GM12878 (cell line): Measurements from ENCODE around the gene CETP. TPM values are rescaled to one million over a fixed set of nuclear protein-coding genes. Genes with fewer than 3 reads are reported as not detected.

ENCODE experiments used
- ATAC-seq: fragments of 200-7000 bp; cut with Tn5 transposase; 3 replicates; pipeline ENCODE4 v1.9.1; 2020; ENCODE audit warnings: mild to moderate bottlenecking, moderate library complexity
- BruUV-seq: library from RNA; stranded (reverse); fragments of 400-500 nt; replicated peaks from 2 replicates; lab custom pipeline; 2021; lab: Mats Ljungman, UMichigan
- CTCF ChIA-PET: fragments of 300-600 bp; sonication (Branson Sonifier 250); formaldehyde crosslinking; extraction: SDS; loops from one replicate; lab custom pipeline; 2021; ENCODE audit warnings: inconsistent platforms; lab: Yijun Ruan, JAX
- POLR2A ChIA-PET: fragments of 350-600 bp; formaldehyde crosslinking; extraction: SDS; loops from one replicate; lab custom pipeline; 2021; ENCODE audit warnings: inconsistent platforms; lab: Charles Lee
- RAD21 ChIA-PET: fragments of 300-600 bp; sonication (Branson Sonifier 250); formaldehyde crosslinking; loops from one replicate; lab custom pipeline; 2023; ENCODE audit warnings: antibody characterized with exemption; ENCODE audit not compliant: unreplicated experiment; lab: Charles Lee
- SMC1A ChIA-PET: fragments of 300-600 bp; sonication (Branson Sonifier 250); formaldehyde crosslinking; loops from one replicate; lab custom pipeline; 2023; ENCODE audit not compliant: unreplicated experiment, uncharacterized antibody; lab: Charles Lee
- DNase-seq: peaks from one replicate; pipeline ENCODE4 v3.0.0-alpha.2; 2011; ENCODE audit warnings: low read depth, low spot score
- FAIRE-seq: peaks from 3 replicates; lab custom pipeline; 2011; peaks lifted over from hg19 to GRCh38; lab: Jason Lieb, UNC
- H2AFZ ChIP-seq: 2 replicates; pipeline ENCODE4 v1.6.0; 2011; ENCODE audit warnings: low read depth, low read length, control low read depth; ENCODE audit not compliant: control insufficient read depth
- H3K27ac ChIP-seq: 2 replicates; pipeline ENCODE4 v1.5.1; 2011; ENCODE audit warnings: control low read depth; ENCODE audit not compliant: control insufficient read depth, insufficient read depth
- H3K27me3 ChIP-seq, 2 experiments: replicated peaks in 1 of 2; 2 replicates each; pipeline versions ENCODE4 v1.6.0 to v1.6.1; 2011; ENCODE audit warnings: low read length in 1 of 2; ENCODE audit not compliant: control insufficient read depth in 2 of 2, insufficient read depth in 2 of 2
- H3K36me3 ChIP-seq, 2 experiments: 2 replicates each; pipeline ENCODE4 v1.5.1; 2011; ENCODE audit warnings: low read length in 1 of 2; ENCODE audit not compliant: control insufficient read depth in 2 of 2, insufficient read depth in 2 of 2
- H3K4me1 ChIP-seq: 2 replicates; pipeline ENCODE4 v1.6.1; 2011; ENCODE audit warnings: mild to moderate bottlenecking, low read length, moderate library complexity, mixed read lengths; ENCODE audit not compliant: control insufficient read depth, insufficient read depth
- H3K4me2 ChIP-seq: 2 replicates; pipeline ENCODE4 v1.6.0; 2011; ENCODE audit warnings: control low read depth; ENCODE audit not compliant: control insufficient read depth, insufficient read depth
- H3K4me3 ChIP-seq: fragments of 200-600 bp; sonication (generic); 2 replicates; pipeline ENCODE4 v1.5.1; 2016
- H3K79me2 ChIP-seq: 2 replicates; pipeline ENCODE4 v1.6.0; 2011; ENCODE audit warnings: low read length; ENCODE audit not compliant: control insufficient read depth, insufficient read depth
- H3K9ac ChIP-seq: 2 replicates; pipeline ENCODE4 v1.8.0; 2011; ENCODE audit warnings: low read length, control low read depth, mixed read lengths; ENCODE audit not compliant: control insufficient read depth, insufficient read depth
- H3K9me3 ChIP-seq: replicated peaks from 3 replicates; pipeline ENCODE4 v1.5.1; 2011; ENCODE audit warnings: mild to moderate bottlenecking, low read length; ENCODE audit not compliant: control insufficient read depth, insufficient read depth
- H4K20me1 ChIP-seq: 2 replicates; pipeline ENCODE4 v1.6.0; 2011; ENCODE audit not compliant: control insufficient read depth, insufficient read depth
- ASH2L ChIP-seq: fragments of 300-600, 200-600 bp; sonication (generic); IDR thresholded peaks from 2 replicates; pipeline ENCODE4 v1.6.1; 2017; ENCODE audit warnings: low read depth, mild to moderate bottlenecking, borderline replicate concordance
- EGR1 ChIP-seq, 2 experiments: IDR thresholded peaks; 1 replicate in 1 of 2; 2 replicates in 1 of 2; pipeline ENCODE4 v1.6.1; 2011 to 2012; ENCODE audit warnings: low read depth in 2 of 2, low read length in 2 of 2, borderline replicate concordance in 1 of 2, mild to moderate bottlenecking in 1 of 2, moderate library complexity in 1 of 2
- HDGF ChIP-seq: fragments of 450-650 bp; IDR thresholded peaks from 2 replicates; pipeline ENCODE4 v1.6.1; 2016; ENCODE audit warnings: antibody characterized with exemption
- KDM1A ChIP-seq: fragments of 200-600 bp; sonication (generic); IDR thresholded peaks from 2 replicates; pipeline ENCODE4 v1.6.1; 2016; ENCODE audit warnings: borderline replicate concordance
- NFYB ChIP-seq: IDR thresholded peaks from 2 replicates; pipeline ENCODE4 v1.6.1; 2011; ENCODE audit warnings: low read depth, mild to moderate bottlenecking, low read length, improper control_type of control experiment, moderate library complexity; ENCODE audit not compliant: insufficient read depth
- RELA ChIP-seq: fragments of 450-650 bp; IDR thresholded peaks from 2 replicates; pipeline ENCODE4 v1.8.0; 2014; ENCODE audit warnings: borderline replicate concordance; ENCODE audit not compliant: partially characterized antibody
- TCF3 ChIP-seq: IDR thresholded peaks from 2 replicates; pipeline ENCODE4 v1.6.1; 2012; ENCODE audit warnings: low read depth, mild to moderate bottlenecking, low read length, borderline replicate concordance; ENCODE audit not compliant: insufficient read depth
- ZNF384 ChIP-seq: IDR thresholded peaks from 2 replicates; pipeline ENCODE4 v1.6.1; 2012; ENCODE audit warnings: low read depth, mild to moderate bottlenecking, low read length, improper control_type of control experiment, borderline replicate concordance
- ZSCAN29 ChIP-seq: fragments of 450-650 bp; IDR thresholded peaks from 2 replicates; pipeline ENCODE4 v1.6.1; 2017; ENCODE audit warnings: mild to moderate bottlenecking, moderate library complexity
- WGBS: methylation state at CpG from one replicate; pipeline ENCODE4 v1.1.6; 2016; ENCODE audit warnings: low lambda C conversion rate; ENCODE audit not compliant: insufficient replicate concordance, insufficient coverage; ENCODE audit errors: missing lambda C conversion rate; 5-methylcytosine and 5-hydroxymethylcytosine counted together
- in situ Hi-C: fragments of 300-500 bp; cut with MboI; formaldehyde crosslinking; loops from 9 replicates; pipeline ENCODE4 v1.14.3; 2018; ENCODE audit warnings: mixed read lengths
- intact Hi-C: fragments of 100-400 bp; cut with micrococcal nuclease; formaldehyde crosslinking; loops from one replicate; pipeline ENCODE4 v1.14.2; 2022; ENCODE audit not compliant: unreplicated experiment
- polyA plus RNA-seq, 11 experiments: library from polyadenylated mRNA; depleted of rRNA in 4 of 11; unstranded in 6 of 11; stranded (reverse) in 5 of 11; fragments of >200 nt; fragmentation: Nextera tagmentation in 4 of 11; fragmentation: Illumina TruSeq in 1 of 11; extraction: Ambion mirVana in 4 of 11; extraction: Trizol in 1 of 11; gene quantifications; 1 replicate in 1 of 11; 2 replicates in 10 of 11; pipeline versions ENCODE4 v1.2.1 to v1.2.3, GENCODE V29; 2011 to 2016; ENCODE audit warnings: inconsistent platforms in 2 of 11, missing spikeins in 2 of 11, low read depth in 1 of 11
- total RNA-seq, 4 experiments: library from RNA; depleted of rRNA in 3 of 4; stranded (reverse); fragments of >200 nt in 3 of 4; fragmentation: Illumina TruSeq in 1 of 4; extraction: Trizol in 1 of 4; gene quantifications; 2 replicates each; pipeline versions ENCODE4 v1.2.1 to v1.2.3, GENCODE V29; 2013 to 2021
- TF ChIP-seq, protein P1 (sequence below): fragments of 450-650 bp; IDR thresholded peaks from 2 replicates; pipeline ENCODE4 v1.6.1; 2017; ENCODE audit warnings: mild to moderate bottlenecking, moderate library complexity
- TF ChIP-seq, protein P2 (sequence below): fragments of 450-650 bp; IDR thresholded peaks from 2 replicates; pipeline ENCODE4 v1.6.1; 2018; ENCODE audit warnings: mild to moderate bottlenecking, low read depth, moderate library complexity; ENCODE audit not compliant: partially characterized antibody

CETP gene
- total and polyA plus RNA-seq, 10 of the 15 experiments (the other 5 are each of a cell fraction or from before 2014, with no cell fraction given): 1.2 to 6.4 (median 2.1) TPM

DNA sequence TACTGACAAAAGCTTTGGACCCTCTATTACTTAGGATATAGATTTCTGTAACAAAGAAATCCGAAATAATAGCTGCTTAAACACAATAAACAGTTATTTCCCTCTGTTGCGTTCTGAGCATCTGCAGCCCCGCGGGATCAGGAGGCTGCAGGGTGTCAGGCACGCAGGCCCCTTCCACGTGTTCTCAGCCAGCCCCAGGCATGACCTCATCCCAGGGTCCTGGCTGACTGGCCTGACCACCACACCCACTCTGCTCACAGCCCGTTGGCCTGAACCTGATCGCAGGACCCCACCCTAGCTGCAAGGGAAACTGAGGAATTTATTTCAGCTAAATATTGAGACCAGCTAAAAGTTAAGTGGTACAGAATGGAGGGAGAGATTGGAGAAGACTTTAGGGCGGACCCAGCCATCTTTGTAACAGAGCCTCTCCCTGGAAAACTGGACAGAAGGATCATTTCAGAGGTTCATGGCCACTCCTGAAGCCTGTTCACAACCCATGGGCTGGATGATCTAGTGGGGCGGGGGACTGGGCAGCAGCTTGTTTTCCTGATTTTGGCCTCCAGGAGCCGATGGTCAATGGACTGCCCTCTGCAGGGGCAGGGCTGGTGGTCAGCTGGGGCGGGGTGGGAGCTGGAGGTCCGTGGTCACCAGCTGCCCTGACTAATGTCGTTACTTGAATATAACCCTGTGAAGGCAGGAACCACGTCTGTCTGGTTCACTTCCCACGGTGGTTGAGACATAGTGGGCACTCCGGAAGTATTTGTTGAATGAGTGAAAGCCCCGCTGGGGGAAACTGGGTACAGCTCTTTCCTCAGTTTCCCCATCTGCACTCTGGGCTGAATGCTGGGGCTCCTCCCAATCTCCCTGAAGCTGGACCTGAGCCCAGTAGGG is 10.9 kb downstream of the CETP start:
- RAD21 ChIA-PET: interaction anchor here (1.2 to 22.4 kb wide), 6 partner anchors 10 to 73 kb away, joined by 4 to 473 read pairs (median 72); partner anchors contain the start of gene NLRC5
- Histone ChIP-seq H2AFZ (no peak overlapping the region), H3K4me3 (no peak overlapping the region), H3K27me3 (no peaks in the 10 kb centered on the region), H3K9me3 (no peaks in the 10 kb centered on the region), H3K79me2 (no peaks in the 10 kb centered on the region), H3K4me2 (peak overlapping the region; percentile 46; the same call in 1 of the 2 replicates), H3K9ac (no peak overlapping the region), H4K20me1 (no peaks in the 10 kb centered on the region), H3K27ac (no peak overlapping the region), H3K4me1 (peaks cover 46% of the 10 kb centered on the region), H3K36me3 (no peaks in the 10 kb centered on the region)
- FAIRE-seq (peak; percentile 44), ATAC-seq (peak; percentile 40), DNase-seq (no peak)
- POLR2A ChIA-PET: interaction anchor here (0.6 to 17.6 kb wide), 13 partner anchors 11 to 73 kb away, joined by 3 to 343 read pairs (median 5); partner anchors contain the start of gene NLRC5
- BruUV-seq: no TSS peak
- intact Hi-C loops: loop anchor here (5.0 kb wide), 1 partner anchor 215 kb away; the partner anchor contains the start of genes PSME3IP1 and RSPRY1
- SMC1A ChIA-PET: interaction anchor here (0.6 to 31.6 kb wide), 12 partner anchors 8 to 80 kb away, joined by 3 to 604 read pairs (median 10); partner anchors contain the start of genes CETP and NLRC5
- CTCF ChIA-PET: interaction anchor here (0.8 to 19.4 kb wide), 9 partner anchors 6 to 73 kb away, joined by 3 to 420 read pairs (median 17); partner anchors contain the start of genes CETP and NLRC5
- in situ Hi-C loops: loop anchor here (5.0 kb wide), 1 partner anchor 70 kb away; no protein-coding TSS in a partner anchor
- 42% methylated on average over 18 of the region's 18 CpGs for WGBS
- TF ChIP-seq ZSCAN29: no peak
- no peak for TF ChIP-seq HDGF
- TF ChIP-seq, protein P1, sequence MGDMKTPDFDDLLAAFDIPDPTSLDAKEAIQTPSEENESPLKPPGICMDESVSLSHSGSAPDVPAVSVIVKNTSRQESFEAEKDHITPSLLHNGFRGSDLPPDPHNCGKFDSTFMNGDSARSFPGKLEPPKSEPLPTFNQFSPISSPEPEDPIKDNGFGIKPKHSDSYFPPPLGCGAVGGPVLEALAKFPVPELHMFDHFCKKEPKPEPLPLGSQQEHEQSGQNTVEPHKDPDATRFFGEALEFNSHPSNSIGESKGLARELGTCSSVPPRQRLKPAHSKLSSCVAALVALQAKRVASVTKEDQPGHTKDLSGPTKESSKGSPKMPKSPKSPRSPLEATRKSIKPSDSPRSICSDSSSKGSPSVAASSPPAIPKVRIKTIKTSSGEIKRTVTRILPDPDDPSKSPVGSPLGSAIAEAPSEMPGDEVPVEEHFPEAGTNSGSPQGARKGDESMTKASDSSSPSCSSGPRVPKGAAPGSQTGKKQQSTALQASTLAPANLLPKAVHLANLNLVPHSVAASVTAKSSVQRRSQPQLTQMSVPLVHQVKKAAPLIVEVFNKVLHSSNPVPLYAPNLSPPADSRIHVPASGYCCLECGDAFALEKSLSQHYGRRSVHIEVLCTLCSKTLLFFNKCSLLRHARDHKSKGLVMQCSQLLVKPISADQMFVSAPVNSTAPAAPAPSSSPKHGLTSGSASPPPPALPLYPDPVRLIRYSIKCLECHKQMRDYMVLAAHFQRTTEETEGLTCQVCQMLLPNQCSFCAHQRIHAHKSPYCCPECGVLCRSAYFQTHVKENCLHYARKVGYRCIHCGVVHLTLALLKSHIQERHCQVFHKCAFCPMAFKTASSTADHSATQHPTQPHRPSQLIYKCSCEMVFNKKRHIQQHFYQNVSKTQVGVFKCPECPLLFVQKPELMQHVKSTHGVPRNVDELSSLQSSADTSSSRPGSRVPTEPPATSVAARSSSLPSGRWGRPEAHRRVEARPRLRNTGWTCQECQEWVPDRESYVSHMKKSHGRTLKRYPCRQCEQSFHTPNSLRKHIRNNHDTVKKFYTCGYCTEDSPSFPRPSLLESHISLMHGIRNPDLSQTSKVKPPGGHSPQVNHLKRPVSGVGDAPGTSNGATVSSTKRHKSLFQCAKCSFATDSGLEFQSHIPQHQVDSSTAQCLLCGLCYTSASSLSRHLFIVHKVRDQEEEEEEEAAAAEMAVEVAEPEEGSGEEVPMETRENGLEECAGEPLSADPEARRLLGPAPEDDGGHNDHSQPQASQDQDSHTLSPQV: peak; percentile 52; the same call in 1 of the 2 replicates
- TF ChIP-seq TCF3: no peak
- no peak for TF ChIP-seq KDM1A
- TF ChIP-seq ASH2L: no peak
- TF ChIP-seq, protein P2, sequence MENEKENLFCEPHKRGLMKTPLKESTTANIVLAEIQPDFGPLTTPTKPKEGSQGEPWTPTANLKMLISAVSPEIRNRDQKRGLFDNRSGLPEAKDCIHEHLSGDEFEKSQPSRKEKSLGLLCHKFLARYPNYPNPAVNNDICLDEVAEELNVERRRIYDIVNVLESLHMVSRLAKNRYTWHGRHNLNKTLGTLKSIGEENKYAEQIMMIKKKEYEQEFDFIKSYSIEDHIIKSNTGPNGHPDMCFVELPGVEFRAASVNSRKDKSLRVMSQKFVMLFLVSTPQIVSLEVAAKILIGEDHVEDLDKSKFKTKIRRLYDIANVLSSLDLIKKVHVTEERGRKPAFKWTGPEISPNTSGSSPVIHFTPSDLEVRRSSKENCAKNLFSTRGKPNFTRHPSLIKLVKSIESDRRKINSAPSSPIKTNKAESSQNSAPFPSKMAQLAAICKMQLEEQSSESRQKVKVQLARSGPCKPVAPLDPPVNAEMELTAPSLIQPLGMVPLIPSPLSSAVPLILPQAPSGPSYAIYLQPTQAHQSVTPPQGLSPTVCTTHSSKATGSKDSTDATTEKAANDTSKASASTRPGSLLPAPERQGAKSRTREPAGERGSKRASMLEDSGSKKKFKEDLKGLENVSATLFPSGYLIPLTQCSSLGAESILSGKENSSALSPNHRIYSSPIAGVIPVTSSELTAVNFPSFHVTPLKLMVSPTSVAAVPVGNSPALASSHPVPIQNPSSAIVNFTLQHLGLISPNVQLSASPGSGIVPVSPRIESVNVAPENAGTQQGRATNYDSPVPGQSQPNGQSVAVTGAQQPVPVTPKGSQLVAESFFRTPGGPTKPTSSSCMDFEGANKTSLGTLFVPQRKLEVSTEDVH: no peak
- TF ChIP-seq RELA: no peak
- no peak for TF ChIP-seq EGR1 (IDR thresholded peaks at IDR 0.05; ENCODE audit: borderline replicate concordance in 1 of 2, low read depth in 2 of 2, low read length in 2 of 2)
- TF ChIP-seq ZNF384: no peak
- no peak for TF ChIP-seq NFYB
